HG03159 (cell line): ENCODE data around the gene ASB3.
"Not testable (repeated sequence)": the region's sequence is repeated elsewhere in the genome, so short reads cannot be mapped to it uniquely, and the experiment has no call there.

ENCODE experiments used
- ATAC-seq: cut with Tn5 transposase; IDR thresholded peaks from one replicate; pipeline ENCODE4 v1.9.1; 2021; ENCODE audit warnings: mild to moderate bottlenecking, moderate library complexity; ENCODE audit not compliant: unreplicated experiment

ASB3 gene

GRCh38 chr2:53667130-53667529 lies 119.6 kb downstream of the ASB3 start:
- not testable (repeated sequence) for ATAC-seq

GRCh38 chr2:53660886-53661285 lies 125.9 kb downstream of the ASB3 start:
- no peak for ATAC-seq

- not testable (repeated sequence) for ATAC-seq
Measured at GRCh38 chr2:53658474-53658873, 128.3 kb downstream of the ASB3 start.

- ATAC-seq = no peak
Measured at GRCh38 chr2:53655256-53655655, 131.5 kb downstream of the ASB3 start.

GRCh38 chr2:53654396-53654795 lies 132.4 kb downstream of the ASB3 start:
- ATAC-seq = no peak

- no peak for ATAC-seq
Measured at GRCh38 chr2:53652131-53652530, 134.6 kb downstream of the ASB3 start.

- no peak for ATAC-seq
Measured at GRCh38 chr2:53646788-53647187, 140.0 kb downstream of the ASB3 start.

- no peak for ATAC-seq
Measured at GRCh38 chr2:53641290-53641689, 145.5 kb downstream of the ASB3 start.

GRCh38 chr2:53640466-53640865 lies 146.3 kb downstream of the ASB3 start:
- no peak for ATAC-seq

GRCh38 chr2:53636596-53636995 lies 150.2 kb downstream of the ASB3 start:
- no peak for ATAC-seq

GRCh38 chr2:53636109-53636508 lies 150.6 kb downstream of the ASB3 start:
- ATAC-seq = no peak

GRCh38 chr2:53635694-53636093 lies 151.1 kb downstream of the ASB3 start:
- ATAC-seq = no peak

GRCh38 chr2:53633441-53633840 lies 153.3 kb downstream of the ASB3 start:
- ATAC-seq = no peak

- ATAC-seq = no peak
Measured at GRCh38 chr2:53632714-53633113, 154.0 kb downstream of the ASB3 start.

GRCh38 chr2:53632126-53632460 lies 154.7 kb downstream of the ASB3 start:
- ATAC-seq = no peak

GRCh38 chr2:53631313-53632125 lies 155.2 kb downstream of the ASB3 start:
- no peak for ATAC-seq

- no peak for ATAC-seq
Measured at GRCh38 chr2:53630026-53630606, 156.6 kb downstream of the ASB3 start.

- ATAC-seq = no peak
Measured at GRCh38 chr2:53629501-53629900, 157.3 kb downstream of the ASB3 start.

- ATAC-seq = no peak
Measured at GRCh38 chr2:53629001-53629400, 157.8 kb downstream of the ASB3 start.

- no peak for ATAC-seq
Measured at GRCh38 chr2:53622141-53622540, 164.6 kb downstream of the ASB3 start.

GRCh38 chr2:53620981-53621380 lies 165.8 kb downstream of the ASB3 start:
- ATAC-seq = no peak
